GM21717 (cell line): ENCODE results near the gene LMOD1.
A peak's percentile ranks its signal among the peaks of the same experiment; 100 is the strongest.

Experiments used
- ATAC-seq: cut with Tn5 transposase; IDR thresholded peaks from one replicate; pipeline ENCODE4 v1.9.1; 2021; ENCODE audit warnings: mild to moderate bottlenecking, moderate library complexity; ENCODE audit not compliant: unreplicated experiment

Gene LMOD1

DNA sequence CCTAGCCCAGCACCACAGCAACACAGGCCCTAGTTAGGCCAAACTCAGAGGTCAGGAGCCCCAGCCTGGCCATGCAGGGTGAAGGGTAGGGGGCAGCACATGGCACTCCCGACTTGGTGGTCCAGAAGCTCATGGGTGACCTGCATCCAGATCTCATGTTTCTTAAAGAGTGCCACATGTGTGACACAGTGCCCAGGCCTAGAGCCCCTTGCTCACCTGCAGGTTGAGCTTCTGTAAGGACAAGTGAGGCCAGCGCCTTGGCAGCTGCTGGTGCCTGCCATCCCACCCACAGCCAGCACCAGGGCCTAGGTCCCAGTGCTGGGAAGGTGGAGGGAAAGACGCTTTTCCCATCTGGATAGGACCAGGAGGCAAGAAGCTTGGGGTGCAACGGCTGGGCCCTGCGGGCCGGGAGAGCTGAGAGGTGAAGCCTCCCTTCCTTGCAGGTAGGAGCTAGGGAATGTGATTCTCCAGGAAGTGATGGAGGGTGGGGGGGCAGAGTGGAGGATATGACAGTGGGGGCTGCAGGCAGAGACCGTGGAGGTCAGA is 51.2 kb downstream of the LMOD1 start:
- ATAC-seq = no peak

DNA sequence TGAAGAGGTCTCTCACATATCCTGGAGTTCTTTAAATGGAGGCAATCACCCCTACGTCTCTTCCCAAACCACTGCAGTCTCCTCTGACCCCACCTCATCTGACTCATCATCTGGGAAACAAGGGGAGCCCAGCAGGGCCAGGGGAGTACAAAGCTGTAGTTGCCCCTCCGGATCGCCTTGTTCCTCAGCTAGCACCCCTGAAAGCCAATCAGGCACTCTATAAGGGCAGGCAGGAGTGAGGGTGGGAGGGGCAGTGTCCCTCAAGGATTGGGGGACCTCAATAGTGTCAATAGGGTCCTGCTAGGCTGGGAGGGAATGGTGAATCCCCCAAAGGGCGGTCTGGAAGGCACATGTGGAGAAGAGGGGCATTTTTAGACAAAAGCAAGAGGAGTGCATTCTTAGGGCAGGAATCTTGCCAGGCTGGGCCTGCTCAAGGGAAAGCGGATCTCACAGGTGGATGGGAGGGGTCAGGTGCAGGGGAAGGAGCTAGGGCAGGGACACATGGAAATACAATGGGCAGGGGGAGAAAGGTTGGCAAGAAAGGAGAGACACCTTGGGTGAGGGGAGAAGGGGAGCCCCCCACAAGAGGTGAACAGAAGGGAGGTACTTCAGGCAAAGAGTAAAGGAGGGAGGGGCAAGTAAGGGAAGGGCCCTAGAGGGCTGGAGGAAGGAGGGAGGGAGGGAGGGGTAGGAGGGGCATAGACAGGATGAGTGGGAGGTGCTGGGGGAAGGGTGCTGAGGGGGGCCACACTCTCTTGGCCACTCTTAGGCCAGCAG is 51.8 kb downstream of the LMOD1 start:
- ATAC-seq = no peak

DNA sequence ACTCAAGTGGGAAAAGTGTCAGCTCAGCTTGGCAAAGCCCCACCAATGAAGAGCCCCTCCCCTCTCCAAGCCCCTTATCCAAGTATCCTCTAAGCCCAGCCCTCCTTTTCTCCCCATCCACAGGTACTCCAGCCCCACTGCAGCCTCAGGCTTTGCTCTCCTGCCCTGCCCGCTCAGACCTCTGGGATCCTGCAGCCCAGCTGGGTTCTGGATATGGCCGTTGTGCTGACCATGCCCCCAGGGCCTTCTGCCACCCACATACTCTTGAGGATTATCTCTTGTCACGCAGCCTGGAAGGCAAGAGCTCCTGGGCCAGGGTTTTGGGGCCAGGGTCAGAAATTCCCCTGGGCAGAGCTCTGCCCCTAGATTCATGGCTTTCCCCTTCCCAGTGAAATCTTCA is 52.9 kb downstream of the LMOD1 start:
- no peak for ATAC-seq

DNA sequence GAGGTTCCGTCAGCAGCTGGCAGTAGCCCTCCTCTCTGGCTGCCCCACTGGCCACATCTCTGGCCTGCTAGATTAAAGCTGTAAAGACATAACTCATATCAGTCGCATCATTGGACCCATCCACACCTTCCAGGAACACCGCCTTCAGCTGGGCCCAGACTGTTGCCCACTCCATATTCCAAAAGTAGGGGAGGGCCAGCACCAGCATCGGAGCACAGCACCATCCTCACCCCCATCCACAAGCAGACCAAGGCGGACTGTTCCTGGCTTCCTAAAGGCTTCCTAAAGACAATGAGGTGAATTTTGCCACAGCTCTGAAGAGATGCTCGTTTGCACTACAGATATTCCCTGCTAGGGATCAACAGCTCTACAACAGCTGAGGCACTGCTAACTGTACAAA is 54.1 kb downstream of the LMOD1 start:
- no peak for ATAC-seq

DNA sequence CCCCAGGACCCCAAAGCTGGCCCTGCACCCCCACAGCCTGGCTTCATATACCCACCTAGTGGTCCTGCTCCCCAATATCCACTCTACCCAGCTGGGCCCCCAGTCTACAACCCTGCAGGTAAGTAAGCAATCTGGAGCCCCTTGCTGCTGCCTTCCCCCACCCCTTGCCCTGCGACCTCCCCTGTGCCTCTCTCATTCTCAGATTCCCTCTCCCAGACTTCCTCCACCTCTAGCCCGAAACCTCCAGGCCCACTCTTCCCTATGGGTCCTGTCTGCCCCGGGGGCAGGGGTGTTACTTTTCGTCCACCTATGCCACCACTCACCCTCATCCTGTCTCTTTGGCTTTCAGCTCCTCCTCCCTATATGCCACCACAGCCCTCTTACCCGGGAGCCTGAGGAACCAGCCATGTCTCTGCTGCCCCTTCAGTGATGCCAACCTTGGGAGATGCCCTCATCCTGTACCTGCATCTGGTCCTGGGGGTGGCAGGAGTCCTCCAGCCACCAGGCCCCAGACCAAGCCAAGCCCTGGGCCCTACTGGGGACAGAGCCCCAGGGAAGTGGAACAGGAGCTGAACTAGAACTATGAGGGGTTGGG is 54.8 kb downstream of the LMOD1 start:
- no peak for ATAC-seq

DNA sequence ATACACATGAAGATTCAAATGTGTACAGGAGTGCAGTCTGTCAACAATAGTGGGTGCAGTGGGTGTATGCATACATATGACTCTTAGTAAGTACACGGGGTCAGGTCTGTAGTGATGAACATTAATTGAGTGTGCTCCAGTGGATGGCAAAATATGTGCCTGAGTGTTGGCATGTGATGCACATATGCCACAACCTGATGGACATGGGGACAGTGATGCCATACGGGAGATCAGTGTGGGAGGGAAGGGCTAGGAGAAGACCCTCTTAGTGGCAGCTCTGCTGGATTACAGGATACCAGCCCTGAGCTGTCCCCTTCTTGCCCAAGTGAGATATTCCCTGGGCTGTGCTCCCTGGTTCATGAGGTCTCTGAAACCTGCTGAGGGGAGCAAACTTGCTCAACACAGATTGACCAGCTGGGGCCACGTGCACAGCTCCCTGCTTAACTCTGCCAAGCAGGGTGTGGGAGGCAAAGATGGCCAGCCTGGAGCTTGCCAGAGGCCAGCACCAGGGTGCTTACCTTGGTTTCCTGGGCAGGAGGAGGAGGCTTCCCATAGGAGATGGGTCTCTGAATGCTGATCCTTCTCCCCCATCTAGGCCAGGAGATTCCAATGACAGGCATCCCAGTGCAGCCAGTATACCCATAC is 55.4 kb downstream of the LMOD1 start:
- ATAC-seq = no peak

DNA sequence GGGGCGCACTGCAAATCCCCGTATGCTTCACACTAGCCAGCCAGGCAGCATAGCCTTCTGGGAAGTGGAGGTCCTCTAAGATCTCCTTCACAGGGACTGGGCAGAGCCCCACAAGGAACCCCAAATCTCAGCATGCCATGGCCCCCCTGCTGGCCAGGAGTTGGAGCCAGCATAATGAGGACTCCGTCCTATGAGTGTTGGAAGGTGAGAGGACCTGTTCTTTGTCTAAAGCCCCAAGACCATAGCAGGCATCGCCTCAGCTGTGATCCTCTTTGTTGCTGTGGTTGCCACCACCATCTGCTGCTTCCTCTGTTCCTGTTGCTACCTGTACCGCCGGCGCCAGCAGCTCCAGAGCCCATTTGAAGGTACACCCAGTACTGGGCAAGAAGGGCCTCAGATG is 56.1 kb downstream of the LMOD1 start:
- ATAC-seq = no peak

DNA sequence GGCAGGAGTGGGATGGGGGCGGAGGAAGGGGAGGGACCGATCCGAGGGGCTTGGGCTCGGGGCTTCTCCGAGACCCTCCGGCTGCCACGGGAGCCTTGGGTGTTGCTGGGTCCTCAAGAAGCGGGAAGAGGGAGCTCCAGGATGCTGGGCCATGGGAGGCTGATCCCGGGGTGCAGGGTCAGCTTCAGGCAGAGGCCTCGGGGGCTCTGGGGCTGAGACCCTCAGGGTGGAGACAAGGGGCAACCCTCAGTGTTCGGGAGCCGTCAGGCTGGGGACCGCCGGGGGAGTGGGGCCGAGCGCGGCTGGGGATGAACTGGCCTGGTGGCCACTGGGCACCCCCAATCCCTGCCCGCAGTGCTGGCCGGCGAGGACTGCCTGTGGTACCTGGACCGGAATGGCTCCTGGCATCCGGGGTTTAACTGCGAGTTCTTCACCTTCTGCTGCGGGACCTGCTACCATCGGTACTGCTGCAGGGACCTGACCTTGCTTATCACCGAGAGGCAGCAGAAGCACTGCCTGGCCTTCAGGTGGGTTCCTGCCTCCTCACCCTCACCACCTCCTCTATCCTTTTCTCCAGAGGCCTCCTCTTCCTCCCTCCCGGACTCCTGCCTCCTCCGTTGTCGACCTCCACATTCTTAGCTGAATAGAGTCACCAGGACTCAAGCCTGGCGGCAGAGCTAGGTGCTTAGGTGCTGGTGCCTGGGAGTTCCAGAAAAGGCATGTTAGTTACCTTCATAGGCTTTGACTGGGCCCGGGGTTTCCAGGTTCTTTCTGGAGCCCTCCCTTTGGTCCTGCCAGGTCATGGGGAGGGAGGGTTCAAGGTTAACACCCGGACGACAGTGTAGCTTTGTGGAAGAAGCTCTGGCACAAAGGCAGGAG is 57.0 kb downstream of the LMOD1 start:
- no peak for ATAC-seq

DNA sequence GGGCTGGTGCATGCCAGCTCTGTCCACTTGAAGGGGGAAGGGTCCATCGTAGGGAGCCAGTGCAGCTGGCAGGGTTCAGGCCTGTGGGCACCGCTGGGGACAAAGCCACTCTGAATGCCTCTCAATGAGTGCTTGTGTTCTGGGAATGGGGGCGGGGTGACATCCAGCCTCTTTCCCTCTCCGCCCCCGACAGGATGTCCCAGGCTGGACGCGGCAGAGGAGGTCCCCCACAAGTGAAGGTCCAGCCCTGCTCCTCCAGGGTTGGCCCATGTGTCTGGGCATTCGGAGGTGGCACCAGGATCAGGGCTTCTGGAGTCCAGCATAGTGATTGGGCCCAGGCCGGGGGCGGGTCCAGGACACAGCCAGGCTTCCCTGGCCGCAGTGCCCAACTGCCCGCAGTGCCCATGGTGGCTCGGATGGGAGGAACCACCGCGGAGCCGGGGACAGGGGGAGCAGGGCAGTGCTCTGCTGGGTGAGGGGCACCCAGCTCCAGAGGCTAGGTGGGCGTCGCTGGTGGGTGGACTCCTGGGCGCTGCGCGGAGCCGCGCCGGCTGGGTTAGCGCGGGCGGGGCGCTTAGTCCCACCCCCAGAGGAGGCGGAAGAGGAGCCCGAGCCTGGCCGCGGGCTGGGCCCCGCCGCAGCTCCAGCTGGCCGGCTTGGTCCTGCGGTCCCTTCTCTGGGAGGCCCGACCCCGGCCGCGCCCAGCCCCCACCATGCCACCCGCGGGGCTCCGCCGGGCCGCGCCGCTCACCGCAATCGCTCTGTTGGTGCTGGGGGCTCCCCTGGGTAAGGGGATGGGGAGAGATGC is 57.9 kb downstream of the LMOD1 start, which contains the start of gene SHISA4:
SHISA4 (plus strand) TSS at position 617 of the 808 bp plus-strand sequence; CDS start at position 714, 97 bp downstream.
- ATAC-seq = no peak

DNA sequence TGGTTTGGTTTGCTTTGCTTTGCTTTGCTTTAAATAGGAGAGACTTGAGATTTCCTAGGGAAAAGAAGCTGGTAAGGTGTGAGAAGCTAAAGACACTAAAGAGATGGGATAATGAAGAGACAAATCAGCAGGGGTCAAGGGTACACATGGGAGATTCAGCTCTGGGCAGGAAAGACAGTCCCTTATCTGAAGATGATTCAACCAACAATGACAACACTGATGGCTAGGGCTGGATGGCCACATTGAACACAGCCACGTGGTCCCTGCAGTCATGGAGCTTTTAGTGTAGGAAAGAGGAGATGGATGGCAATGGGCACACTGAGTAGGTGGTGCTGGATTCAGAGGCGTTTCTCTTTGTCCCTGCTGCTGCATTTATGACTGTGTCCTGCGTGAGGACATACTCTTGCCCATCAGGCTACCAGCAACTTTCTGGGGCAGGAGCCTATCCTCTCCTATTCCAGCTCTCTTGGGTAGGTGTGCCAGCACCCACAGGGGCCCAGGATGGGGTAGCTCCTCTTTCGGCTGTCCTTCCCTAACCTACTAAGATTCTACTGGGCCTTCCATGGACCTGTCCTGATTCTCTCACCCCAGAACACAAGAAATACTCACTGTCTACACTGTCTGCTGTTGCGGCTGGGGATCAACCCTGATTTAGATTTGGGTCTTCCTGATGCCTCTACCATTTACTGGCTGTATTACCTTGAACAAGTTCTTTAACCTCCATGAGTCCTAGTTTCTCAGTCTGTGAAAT is 59.1 kb downstream of the LMOD1 start:
- ATAC-seq = no peak

DNA sequence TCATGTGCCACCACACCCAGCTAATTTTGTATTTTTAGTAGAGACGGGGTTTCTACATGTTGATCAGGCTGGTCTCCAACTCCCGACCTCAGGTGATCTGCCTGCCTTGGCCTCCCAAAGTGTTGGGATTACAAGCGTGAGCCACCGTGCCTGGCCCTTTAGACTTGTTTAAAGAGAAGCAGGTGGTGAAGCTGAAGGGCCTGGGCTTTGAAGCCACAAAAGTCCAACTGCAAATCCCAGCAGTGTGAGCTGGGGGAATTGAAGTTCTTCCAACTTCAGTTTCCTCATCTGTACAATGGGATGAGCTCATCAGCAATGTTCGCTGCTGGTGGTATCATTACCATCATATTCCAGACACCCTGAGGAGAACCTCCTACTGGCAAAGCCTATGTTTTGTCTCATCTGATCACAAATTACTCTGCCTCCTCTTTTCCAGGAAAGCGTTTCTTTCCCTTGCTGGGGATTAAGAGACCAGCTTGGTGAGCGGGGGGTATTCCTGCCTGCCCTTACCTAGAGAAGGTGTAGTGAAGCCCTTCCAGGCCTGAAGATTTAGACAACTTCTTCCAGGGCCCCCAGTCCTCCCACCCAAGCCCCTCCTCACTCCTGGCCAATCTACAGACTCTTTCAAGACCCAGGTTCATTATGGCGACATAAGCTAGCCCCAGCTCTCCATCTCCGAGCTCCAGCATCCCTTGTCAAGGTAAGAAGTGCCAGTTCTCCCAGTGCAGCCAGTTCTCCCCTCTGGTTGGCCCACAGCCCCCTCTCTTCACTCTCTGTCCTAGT is 60.1 kb downstream of the LMOD1 start:
- ATAC-seq = no peak

DNA sequence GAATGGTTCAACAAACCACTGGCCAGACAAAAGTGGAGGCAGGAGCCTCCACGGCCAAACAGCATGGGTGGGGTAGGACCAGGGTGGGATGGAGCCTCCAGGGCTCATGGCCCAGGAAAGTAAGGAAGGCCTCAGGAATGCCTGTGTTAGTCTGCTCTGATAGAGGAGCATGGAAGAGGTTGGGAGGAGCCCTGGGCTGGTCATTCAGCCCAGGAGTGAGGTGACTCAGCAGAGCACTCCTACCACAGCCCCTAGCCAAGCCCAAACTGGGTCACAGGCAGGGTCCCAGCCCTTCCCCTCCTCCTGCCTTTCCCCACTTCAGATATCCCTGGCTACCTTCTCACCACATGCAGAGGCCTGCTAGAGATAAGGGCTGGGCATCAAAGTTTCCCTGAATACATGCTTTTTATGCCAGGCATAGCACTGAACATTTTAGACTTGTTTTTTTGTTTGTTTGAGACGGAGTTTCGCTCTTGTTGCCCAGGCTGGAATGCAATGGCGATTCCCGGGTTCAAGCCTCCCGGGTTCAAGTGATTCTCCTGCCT is 60.7 kb downstream of the LMOD1 start:
- ATAC-seq = no peak

DNA sequence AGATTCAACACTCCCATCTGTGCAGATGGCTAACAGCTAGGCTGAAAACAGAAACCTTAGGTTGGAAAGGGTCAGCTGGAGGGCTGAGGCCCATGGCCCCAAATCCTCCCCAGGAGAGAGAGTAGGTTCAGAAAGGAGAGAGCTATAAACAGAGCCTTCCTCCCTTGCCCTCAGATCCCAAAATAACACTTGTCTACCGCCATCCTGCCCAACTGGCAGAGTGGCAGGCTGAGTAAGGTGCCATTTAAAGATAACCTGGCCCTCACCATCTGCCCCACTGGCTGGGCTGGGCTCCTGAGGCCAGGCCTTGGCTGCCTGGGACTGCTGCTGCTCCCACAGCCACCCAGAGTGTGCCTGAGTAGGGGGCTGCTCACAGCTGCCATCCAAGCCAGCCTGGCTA is 61.9 kb downstream of the LMOD1 start:
- no peak for ATAC-seq

DNA sequence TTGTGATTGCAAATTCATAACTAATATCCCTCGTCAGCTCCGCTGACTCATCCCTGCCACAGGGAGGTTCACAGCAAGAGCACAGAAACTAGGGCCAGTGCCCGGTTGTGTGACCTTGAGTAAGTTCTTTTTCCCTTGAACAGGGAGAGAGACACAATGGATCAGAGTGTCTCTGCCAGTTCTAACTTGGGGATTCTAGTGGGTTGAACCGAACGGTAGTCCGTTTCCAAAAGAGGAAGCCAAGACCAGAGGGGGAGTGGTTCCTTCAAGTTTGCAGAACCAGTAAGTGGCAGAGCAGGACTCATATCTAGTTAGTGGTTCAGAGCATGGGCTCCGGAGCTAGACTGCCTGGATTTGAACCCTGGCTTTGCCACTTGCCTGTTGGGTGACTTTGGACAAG is 62.6 kb downstream of the LMOD1 start:
- no peak for ATAC-seq

DNA sequence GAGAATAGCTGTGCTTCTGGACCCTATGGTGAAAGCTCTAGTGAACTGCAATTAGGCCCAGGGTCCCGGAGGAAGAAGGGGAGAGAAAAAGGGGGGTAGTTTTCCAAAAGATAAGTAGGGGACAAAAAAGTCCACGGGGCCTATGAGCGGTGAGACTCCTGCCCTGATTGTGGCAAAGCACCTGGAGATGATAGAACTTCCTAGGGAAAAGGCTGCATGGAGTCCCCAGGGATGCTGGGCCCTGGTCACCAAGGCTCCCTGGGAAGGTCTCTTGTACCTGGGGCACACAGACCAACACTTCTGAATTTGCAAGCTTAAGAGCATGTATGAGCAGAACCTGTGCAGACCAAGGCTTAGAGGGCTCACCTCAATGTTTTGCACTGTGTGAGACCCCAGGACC is 63.1 kb downstream of the LMOD1 start:
- ATAC-seq = no peak

DNA sequence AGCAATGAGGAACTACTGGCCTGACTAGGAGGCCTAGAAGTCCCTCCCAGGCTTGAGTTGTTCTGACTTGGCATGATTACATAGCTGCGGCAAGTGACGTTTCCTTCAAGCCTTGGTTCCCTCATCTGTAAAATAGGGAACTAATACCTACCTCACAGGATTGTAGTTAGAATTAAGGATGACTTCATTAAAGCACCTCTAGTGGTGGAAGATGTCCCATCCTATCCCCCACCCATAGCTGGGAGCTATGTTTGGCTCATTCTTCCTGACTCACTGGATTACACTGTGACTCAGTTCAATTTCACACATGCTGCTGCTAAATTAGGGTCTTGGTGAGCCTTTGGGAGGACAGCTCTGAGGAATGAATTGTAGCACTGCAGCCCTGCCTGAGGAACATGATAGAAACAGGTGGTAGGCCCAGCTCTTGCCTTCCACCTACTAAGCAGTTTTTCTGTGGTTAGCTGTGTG is 63.6 kb downstream of the LMOD1 start:
- peak; percentile 71 for ATAC-seq

DNA sequence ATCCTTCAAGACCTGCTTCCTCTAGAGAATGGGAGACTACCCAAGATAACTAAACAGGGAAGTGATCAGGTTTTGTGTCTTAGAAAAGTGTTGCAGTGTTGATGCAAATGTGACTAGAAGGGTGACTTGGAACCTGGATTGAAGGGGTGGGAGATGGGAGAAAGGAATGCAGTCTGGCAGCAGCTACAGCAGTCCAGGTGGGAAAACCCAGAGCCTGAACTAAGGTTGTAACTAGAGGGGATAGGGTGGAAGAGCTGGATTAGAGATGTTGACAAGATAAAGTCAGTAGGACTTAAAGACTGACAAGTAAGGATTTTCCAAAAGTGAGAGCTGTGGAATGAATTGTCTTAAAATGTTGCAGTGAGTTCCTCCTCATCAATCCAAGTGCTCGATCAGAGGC is 64.7 kb downstream of the LMOD1 start:
- ATAC-seq = no peak

DNA sequence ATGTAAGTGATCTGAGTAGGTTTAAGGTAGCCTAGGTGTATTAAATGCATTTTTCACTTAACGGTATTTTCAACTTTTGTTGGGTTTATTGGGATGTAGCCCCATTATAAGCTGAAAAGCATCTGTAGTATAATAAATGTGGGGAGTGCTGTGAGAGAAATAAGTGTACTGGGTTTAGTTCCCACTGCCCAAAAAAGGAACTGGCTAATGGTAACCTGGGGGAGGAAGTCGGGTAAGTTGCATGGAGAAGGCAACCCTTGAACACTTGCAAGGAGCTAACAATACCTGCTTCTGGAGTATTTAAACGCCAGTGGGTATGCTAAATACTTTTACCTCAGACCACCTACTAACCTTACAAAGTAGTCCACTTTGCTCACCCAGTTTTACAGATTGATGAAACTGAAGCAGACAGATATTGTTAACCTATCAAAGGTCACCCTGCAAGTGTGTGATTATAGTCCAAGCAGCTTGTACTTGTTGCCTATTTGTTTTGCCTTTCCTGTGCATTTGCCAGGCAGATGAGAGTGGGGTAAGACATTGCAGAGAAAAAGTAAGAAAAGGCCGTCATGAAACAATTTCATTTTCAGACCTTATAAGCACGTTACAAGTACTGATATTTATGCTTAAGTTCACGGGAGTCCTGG is 65.3 kb downstream of the LMOD1 start:
- ATAC-seq = no peak
